ENCODE measurements around the gene CBX7. TPM values are rescaled to one million over a fixed set of nuclear protein-coding genes. Genes with fewer than 3 reads are reported as not detected.

CBX7 gene
- total and polyA plus RNA-seq, 2 experiments from 2014 or later: 2.6 to 11.5 TPM

- Histone ChIP-seq H3K79me2 (replicated peaks; ENCODE audit: insufficient read depth) (no peaks in the 10 kb centered on the region), H3K36me3 (ENCODE audit: insufficient read depth) (no peaks in the 10 kb centered on the region), H3K27me3 (ENCODE audit: insufficient read depth) (peaks cover 6% of the 10 kb centered on the region), H3K4me3 (no peak overlapping the region), H3K27ac (ENCODE audit: low read depth) (no peak overlapping the region), H3K4me1 (ENCODE audit: insufficient read depth) (peaks cover 5% of the 10 kb centered on the region), H3K4me2 (no peak overlapping the region), H2AFZ (no peak overlapping the region), H3F3A (replicated peaks; ENCODE audit: low read depth) (no peaks in the 10 kb centered on the region), H4K20me1 (replicated peaks; ENCODE audit: insufficient read depth) (no peaks in the 10 kb centered on the region), H3K9me2 (ENCODE audit: insufficient read depth) (no peaks in the 10 kb centered on the region)
- Mint-ChIP-seq H3K4me3 (no peak overlapping the region; the same call in 2 of the 3 replicates), H3K36me3 (ENCODE audit: low read depth) (no peaks in the 10 kb centered on the region), H3K27ac (no peak overlapping the region), H3K4me1 (peaks cover 10% of the 10 kb centered on the region), H3K9me3 (no peaks in the 10 kb centered on the region), H3K27me3 (ENCODE audit: insufficient read depth, low read depth, poor library complexity) (no peaks in the 10 kb centered on the region)
- DNase-seq (ENCODE audit: low spot score) (no peak), ATAC-seq (no peak)
- TF ChIP-seq CTCF (conservative IDR thresholded peaks at IDR 0.05; ENCODE audit: low read depth in 2 of 2) (no peak), ETS1 (IDR thresholded peaks at IDR 0.05) (no peak), ZNF331 (CRISPR knock-in tag; IDR thresholded peaks at IDR 0.05; ENCODE audit: low read depth) (no peak), ZNF462 (CRISPR knock-in tag; IDR thresholded peaks at IDR 0.05) (no peak), STAT1 (IDR thresholded peaks at IDR 0.05; ENCODE audit: unreplicated experiment) (no peak)
These were observed 44.0 kb downstream of the CBX7 start for GRCh38 chr22:39108487-39108886.

All from GM23338 (cell line).